Heart left ventricle (tissue), 16 donors: ENCODE results near the gene RGS6. TPM values are rescaled to one million over a fixed set of nuclear protein-coding genes. Genes with fewer than 3 reads are reported as not detected.

Experiments
- ATAC-seq, 4 donors: fragments of 200-7000 bp; cut with Tn5 transposase; one replicate each; pipeline ENCODE4 v1.9.1; 2020 to 2022; ENCODE audit warnings: moderate library complexity in 4 of 4, mild to moderate bottlenecking in 3 of 4, moderate number of reproducible peaks in 1 of 4
- DNase-seq, 5 donors: peaks; one replicate each; pipeline ENCODE4 v3.0.0-alpha.2; 2020
- H3K27ac ChIP-seq, 12 donors: fragments of 200-600 bp; sonication (generic) in 4 of 12; one replicate each; pipeline versions ENCODE4 v1.5.0 to v1.8.0; 2016 to 2022; ENCODE audit warnings: mild to moderate bottlenecking in 2 of 12
- H3K27me3 ChIP-seq, 9 donors: fragments of 200-600 bp; sonication (generic) in 2 of 9; one replicate each; pipeline versions ENCODE4 v1.5.1 to v1.8.0; 2016 to 2022; ENCODE audit warnings: mild to moderate bottlenecking in 3 of 9
- H3K36me3 ChIP-seq, 9 donors: fragments of 200-600 bp; sonication (generic) in 2 of 9; one replicate each; pipeline versions ENCODE4 v1.5.0 to v1.8.0; 2018 to 2022; ENCODE audit warnings: mild to moderate bottlenecking in 2 of 9
- H3K4me1 ChIP-seq, 12 donors: fragments of 200-600 bp; sonication (generic) in 4 of 12; one replicate each; pipeline versions ENCODE4 v1.5.0 to v1.8.0; 2016 to 2022; ENCODE audit warnings: mild to moderate bottlenecking in 3 of 12
- H3K4me3 ChIP-seq, 12 donors: fragments of 200-600 bp; sonication (generic) in 4 of 12; one replicate each; pipeline versions ENCODE4 v1.5.0 to v1.8.0; 2017 to 2022; ENCODE audit warnings: mild to moderate bottlenecking in 9 of 12, moderate library complexity in 4 of 12
- H3K9me3 ChIP-seq, 12 donors: fragments of 200-600 bp; sonication (generic) in 4 of 12; one replicate each; pipeline versions ENCODE4 v1.5.0 to v1.8.0; 2016 to 2022; ENCODE audit warnings: mild to moderate bottlenecking in 1 of 12
- CTCF ChIP-seq, 12 donors: fragments of 200-600 bp; sonication (generic) in 4 of 12; IDR thresholded peaks; one replicate each; pipeline versions ENCODE4 v1.5.0 to v1.8.0; 2018 to 2022; ENCODE audit warnings: antibody characterized with exemption in 12 of 12, mild to moderate bottlenecking in 5 of 12
- POLR2A ChIP-seq, 2 donors: fragments of 450-650 bp; IDR thresholded peaks; one replicate each; pipeline ENCODE4 v1.6.1; 2017; ENCODE audit warnings: antibody characterized with exemption in 2 of 2, mild to moderate bottlenecking in 2 of 2, moderate library complexity in 2 of 2
- WGBS, 4 donors: extraction: QIAGEN DNeasy Blood & Tissue Kit in 2 of 4; methylation state at CpG; one replicate each; pipeline versions ENCODE4 v1.1.5 to v1.1.7; 2013 to 2018; 5-methylcytosine and 5-hydroxymethylcytosine counted together
- intact Hi-C, 10 donors: fragments of 100-400 bp; cut with DNase I; formaldehyde crosslinking; loops; one replicate each; pipeline versions ENCODE4 v1.11.1 to v1.14.2; 2022
- polyA plus RNA-seq, 2 donors: library from polyadenylated mRNA; stranded (reverse); fragments of 200-250 nt; gene quantifications; one replicate each; pipeline ENCODE4 v1.2.3, GENCODE V29; 2013
- total RNA-seq, 9 donors: library from RNA; depleted of rRNA in 2 of 9; stranded (reverse); fragments of >200 nt in 2 of 9; fragmentation: NEBNext Ultra II Directional in 3 of 9; extraction: Animal tissue kit (Norgen Biotek cat#: 25700) in 3 of 9; gene quantifications; one replicate each; pipeline versions ENCODE4 v1.1.0 to v1.2.4, GENCODE V29; 2016 to 2023
- donor health status: ischemic (EF 13 %, LVEDD 7.1; RV severe dilation, severe dysfunction).
- donor health status: healthy with polysubstance abuse.
- donor health status: DM: no; HTN: yes; CAD: no.
- donor health status: DM: no; HTN: no; CAD: no.
- donor health status: ischemic (EF 25% LVEDD 6.9; RV normal size, moderate dysfunction).
- donor health status: ischemic (EF 25% LVEDD 5.7; RV mildly dilated, moderate dysfunction).
- donor health status: healthy.
- donor health status: DM: yes; HTN: yes; CAD: no.
- donor health status: ischemic (EF 35%, LVEDD 5.7; RV mildly dilated, moderate dysfunction).
- donor health status: nonischemic (EF 11% LVEDD 7.7; RV severe dilation, severe dysfunction).
- donor health status: DM: yes; HTN: yes; CAD: no.
- donor health status: PGD.
- donor health status: ischemic (EF 29% LVEDD 5.4; RV normal size, mild dysfunction).
- donor health status: nonischemic (EF 23%, LVEDD 6.1; RV moderate dilation, normal function).

RGS6 gene
- total and polyA plus RNA-seq, 11 donors = 1.3 to 25.4 (median 15.1) TPM

- intact Hi-C loops = no loop called here
- WGBS, 4 donors = 95 to 97% (median 96%) methylated on average over 20 of the region's 20 CpGs
- DNase-seq = no peak
- ATAC-seq = no peak
- H3K27me3 ChIP-seq = no peaks in the 10 kb centered on the region
- no peak overlapping the region for H3K27ac ChIP-seq
- no peaks in the 10 kb centered on the region for H3K36me3 ChIP-seq
- no peaks in the 10 kb centered on the region for H3K9me3 ChIP-seq
- TF ChIP-seq CTCF (IDR thresholded peaks at IDR 0.05) (no peak), POLR2A (IDR thresholded peaks at IDR 0.05) (no peak)
- no peak overlapping the region for H3K4me3 ChIP-seq
- peaks cover 0 to 31% (median 3%) of the 10 kb centered on the region in 12 donors for H3K4me1 ChIP-seq
Observed at GRCh38 chr14:72562300-72562699, 630.1 kb downstream of the RGS6 start.

- TF ChIP-seq CTCF (IDR thresholded peaks at IDR 0.05) (no peak), POLR2A (IDR thresholded peaks at IDR 0.05) (no peak)
- H3K27ac ChIP-seq = peak overlapping the region in 1 of 12 donors; percentile 67
- DNase-seq (no peak), ATAC-seq (no peak)
- no peak overlapping the region for H3K4me3 ChIP-seq
- H3K9me3 ChIP-seq = no peaks in the 10 kb centered on the region
- H3K36me3 ChIP-seq = no peaks in the 10 kb centered on the region
- no peaks in the 10 kb centered on the region for H3K27me3 ChIP-seq
- intact Hi-C loops = no loop called here
- H3K4me1 ChIP-seq = peaks cover 0 to 31% (median 3%) of the 10 kb centered on the region in 12 donors
- 77 to 89% (median 84%) methylated on average over 7 of the region's 7 CpGs for WGBS, 4 donors
Observed at GRCh38 chr14:72563676-72564075, 631.4 kb downstream of the RGS6 start.

- Histone ChIP-seq H3K9me3 (no peaks in the 10 kb centered on the region), H3K27me3 (no peaks in the 10 kb centered on the region), H3K4me1 (peaks cover 0 to 21% (median 1%) of the 10 kb centered on the region in 12 donors), H3K4me3 (no peak overlapping the region), H3K36me3 (no peaks in the 10 kb centered on the region), H3K27ac (peak overlapping the region in 10 of 12 donors; percentile 11 to 68 (median 54))
- TF ChIP-seq POLR2A (IDR thresholded peaks at IDR 0.05) (no peak), CTCF (IDR thresholded peaks at IDR 0.05) (no peak)
- ATAC-seq = peak; percentile 92 to 95 (median 92)
- 38 to 71% (median 51%) methylated on average over 4 to 5 of the region's 5 CpGs for WGBS, 4 donors
- intact Hi-C loops = no loop called here
- peak in 4 of 5 donors; percentile 50 to 82 (median 67) for DNase-seq
Observed at GRCh38 chr14:72565149-72565559, 632.9 kb downstream of the RGS6 start.

DNA sequence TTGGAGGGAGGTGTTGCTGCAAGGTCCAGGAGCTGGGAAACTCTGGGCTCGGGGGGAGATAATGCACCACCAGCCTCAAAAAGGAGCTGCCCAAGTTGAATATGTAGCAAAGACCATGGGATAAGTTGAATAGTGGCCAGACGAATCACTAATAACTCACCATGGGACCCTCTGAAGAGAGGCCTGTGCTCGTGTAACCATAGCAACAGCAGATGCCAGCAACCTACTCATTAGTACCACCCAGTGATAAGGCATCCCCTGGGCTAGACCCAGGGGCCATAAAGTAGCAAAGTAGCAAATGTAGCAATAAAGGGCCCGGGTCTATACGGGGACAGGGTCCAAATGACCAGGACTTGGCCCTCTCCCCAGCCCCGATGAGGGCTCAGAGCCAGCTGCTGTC lies 633.7 kb downstream of the RGS6 start:
- DNase-seq (no peak), ATAC-seq (no peak)
- Histone ChIP-seq H3K27me3 (no peaks in the 10 kb centered on the region), H3K4me1 (peaks cover 0 to 16% (median 0%) of the 10 kb centered on the region in 12 donors), H3K27ac (peak overlapping the region in 9 of 12 donors; percentile 11 to 68 (median 58)), H3K36me3 (no peaks in the 10 kb centered on the region), H3K4me3 (no peak overlapping the region), H3K9me3 (no peaks in the 10 kb centered on the region)
- 66 to 81% (median 73%) methylated on average over 6 of the region's 6 CpGs for WGBS, 4 donors
- intact Hi-C loops = no loop called here
- TF ChIP-seq POLR2A (IDR thresholded peaks at IDR 0.05) = no peak

GRCh38 chr14:72567226-72567625 lies 635.0 kb downstream of the RGS6 start:
- Histone ChIP-seq H3K4me1 (peaks cover 0 to 16% (median 0%) of the 10 kb centered on the region in 12 donors), H3K4me3 (no peak overlapping the region), H3K27ac (no peak overlapping the region), H3K27me3 (no peaks in the 10 kb centered on the region), H3K36me3 (no peaks in the 10 kb centered on the region), H3K9me3 (no peaks in the 10 kb centered on the region)
- TF ChIP-seq POLR2A (IDR thresholded peaks at IDR 0.05) = no peak
- no peak for TF ChIP-seq CTCF (IDR thresholded peaks at IDR 0.05)
- DNase-seq (no peak), ATAC-seq (no peak)
- intact Hi-C loops = no loop called here
- 35 to 52% (median 42%) methylated on average over 6 of the region's 6 CpGs for WGBS, 4 donors
